ENCODE results near the gene TNP1.

Gene TNP1

GRCh38 chr2:216890138-216890537 is 30.3 kb upstream of the TNP1 start:
- no peak for DNase-seq (ENCODE audit: low read depth in 1 of 2, low spot score in 1 of 2)
- TF ChIP-seq REST (IDR thresholded peaks at IDR 0.05; ENCODE audit: insufficient replicate concordance, low read depth) (no peak), POLR2AphosphoS5 (IDR thresholded peaks at IDR 0.05; ENCODE audit: low read depth) (no peak), SPI1 (IDR thresholded peaks at IDR 0.05; ENCODE audit: borderline replicate concordance, low read depth) (no peak), GABPA (IDR thresholded peaks at IDR 0.05; ENCODE audit: low read depth) (no peak), CTCF (IDR thresholded peaks at IDR 0.05; ENCODE audit: insufficient read depth, low read length) (no peak)
- Histone ChIP-seq H3K27ac (replicated peaks) (no peak overlapping the region), H3K4me3 (replicated peaks; ENCODE audit: insufficient read depth, low read length) (no peak overlapping the region), H3K27me3 (ENCODE audit: insufficient read depth, poor library complexity, severe bottlenecking) (peaks cover 3% of the 10 kb centered on the region)

- DNase-seq (ENCODE audit: low read depth in 1 of 2, low spot score in 1 of 2): no peak
- no peak overlapping the region for H3K27ac ChIP-seq (replicated peaks)
- peaks cover 3% of the 10 kb centered on the region for H3K27me3 ChIP-seq (ENCODE audit: insufficient read depth, poor library complexity, severe bottlenecking)
- TF ChIP-seq SPI1 (IDR thresholded peaks at IDR 0.05; ENCODE audit: borderline replicate concordance, low read depth) (no peak), CTCF (IDR thresholded peaks at IDR 0.05; ENCODE audit: insufficient read depth, low read length) (no peak), REST (IDR thresholded peaks at IDR 0.05; ENCODE audit: insufficient replicate concordance, low read depth) (no peak), GABPA (IDR thresholded peaks at IDR 0.05; ENCODE audit: low read depth) (no peak), POLR2AphosphoS5 (IDR thresholded peaks at IDR 0.05; ENCODE audit: low read depth) (no peak)
- H3K4me3 ChIP-seq (replicated peaks; ENCODE audit: insufficient read depth, low read length): no peak overlapping the region
Observed at GRCh38 chr2:216888887-216889622, 29.2 kb upstream of the TNP1 start.

- H3K4me3 ChIP-seq (replicated peaks; ENCODE audit: insufficient read depth, low read length): no peak overlapping the region
- peaks cover 3% of the 10 kb centered on the region for H3K27me3 ChIP-seq (ENCODE audit: insufficient read depth, poor library complexity, severe bottlenecking)
- no peak for TF ChIP-seq GABPA (IDR thresholded peaks at IDR 0.05; ENCODE audit: low read depth)
- TF ChIP-seq POLR2AphosphoS5 (IDR thresholded peaks at IDR 0.05; ENCODE audit: low read depth): no peak
- TF ChIP-seq CTCF (IDR thresholded peaks at IDR 0.05; ENCODE audit: insufficient read depth, low read length): no peak
- no peak for TF ChIP-seq SPI1 (IDR thresholded peaks at IDR 0.05; ENCODE audit: borderline replicate concordance, low read depth)
- TF ChIP-seq REST (IDR thresholded peaks at IDR 0.05; ENCODE audit: insufficient replicate concordance, low read depth): no peak
- no peak overlapping the region for H3K27ac ChIP-seq (replicated peaks)
- no peak for DNase-seq (ENCODE audit: low read depth in 1 of 2, low spot score in 1 of 2)
Observed at GRCh38 chr2:216888081-216888480, 28.2 kb upstream of the TNP1 start.

All from HL-60 (cell line).